HEK293T (cell line): ENCODE results near the gene CPVL.

Source experiments
- CTCF ChIA-PET: fragments of 350-600 bp; formaldehyde crosslinking; extraction: SDS; loops from one replicate; lab custom pipeline; 2021; ENCODE audit warnings: antibody characterized with exemption, inconsistent platforms; lab: Yijun Ruan, JAX
- POLR2A ChIA-PET: fragments of 350-600 bp; formaldehyde crosslinking; extraction: SDS; loops from one replicate; lab custom pipeline; 2020; ENCODE audit warnings: antibody characterized with exemption, inconsistent platforms; lab: Yijun Ruan, JAX
- DNase-seq: peaks from one replicate; pipeline ENCODE4 v3.0.0; 2012; ENCODE audit warnings: mixed read lengths; ENCODE audit errors: extremely low spot score
- ARNT ChIP-seq: fragments of 450-650 bp; IDR thresholded peaks from 2 replicates; pipeline ENCODE4 v1.6.1; 2017; ENCODE audit warnings: mild to moderate bottlenecking
- BHLHE40 ChIP-seq: fragments of 450-650 bp; IDR thresholded peaks from 2 replicates; pipeline ENCODE4 v1.6.1; 2016; ENCODE audit warnings: mild to moderate bottlenecking, moderate library complexity, borderline replicate concordance
- CTBP1 ChIP-seq: fragments of 450-650 bp; IDR thresholded peaks from 2 replicates; pipeline ENCODE4 v1.6.1; 2016; ENCODE audit warnings: borderline replicate concordance
- ELF4 ChIP-seq: fragments of 450-650 bp; IDR thresholded peaks from 2 replicates; pipeline ENCODE4 v1.6.1; 2017; ENCODE audit warnings: antibody characterized with exemption
- FOXA1 ChIP-seq: fragments of 450-650 bp; IDR thresholded peaks from 2 replicates; pipeline ENCODE4 v1.6.1; 2016; ENCODE audit warnings: mild to moderate bottlenecking
- FOXK2 ChIP-seq: fragments of 450-650 bp; IDR thresholded peaks from 2 replicates; pipeline ENCODE4 v1.6.1; 2016; ENCODE audit warnings: mild to moderate bottlenecking
- FOXM1 ChIP-seq: fragments of 450-650 bp; IDR thresholded peaks from 2 replicates; pipeline ENCODE4 v1.6.1; 2017; ENCODE audit warnings: mild to moderate bottlenecking, borderline replicate concordance
- HDGF ChIP-seq: fragments of 450-650 bp; IDR thresholded peaks from 2 replicates; pipeline ENCODE4 v1.6.1; 2017; ENCODE audit warnings: antibody characterized with exemption, borderline replicate concordance
- L3MBTL2 ChIP-seq: fragments of 450-650 bp; conservative IDR thresholded peaks from 2 replicates; pipeline ENCODE4 v1.6.1; 2016; ENCODE audit warnings: mild to moderate bottlenecking
- LEF1 ChIP-seq: fragments of 450-650 bp; IDR thresholded peaks from 2 replicates; pipeline ENCODE4 v1.6.1; 2017; ENCODE audit warnings: mild to moderate bottlenecking, borderline replicate concordance
- NFRKB ChIP-seq: fragments of 450-650 bp; IDR thresholded peaks from 2 replicates; pipeline ENCODE4 v1.6.1; 2016; ENCODE audit warnings: mild to moderate bottlenecking, moderate library complexity
- PKNOX1 ChIP-seq: fragments of 450-650 bp; IDR thresholded peaks from 2 replicates; pipeline ENCODE4 v1.6.1; 2016
- SP1 ChIP-seq: fragments of 450-650 bp; IDR thresholded peaks from 2 replicates; pipeline ENCODE4 v1.6.1; 2017
- SUZ12 ChIP-seq: fragments of 450-650 bp; IDR thresholded peaks from 2 replicates; pipeline ENCODE4 v1.6.1; 2016; ENCODE audit warnings: mild to moderate bottlenecking
- TARDBP ChIP-seq: fragments of 450-650 bp; IDR thresholded peaks from 2 replicates; pipeline ENCODE4 v1.6.1; 2016
- ZNF384 ChIP-seq: fragments of 450-650 bp; IDR thresholded peaks from 2 replicates; pipeline ENCODE4 v1.6.1; 2016

The CPVL gene

GRCh38 chr7:29019387-29019786, 127.0 kb downstream of the CPVL start:
- CTCF ChIA-PET, result no interaction called here
- no peak for DNase-seq
- POLR2A ChIA-PET, result no interaction called here
- TF ChIP-seq PKNOX1, result no peak
- no peak for TF ChIP-seq FOXK2
- no peak for TF ChIP-seq ZNF384
- no peak for TF ChIP-seq ELF4
- TF ChIP-seq FOXM1, result no peak
- no peak for TF ChIP-seq SP1
- TF ChIP-seq LEF1, result no peak
- no peak for TF ChIP-seq ARNT
- TF ChIP-seq BHLHE40, result no peak
- no peak for TF ChIP-seq NFRKB
- TF ChIP-seq L3MBTL2, result no peak
- no peak for TF ChIP-seq CTBP1
- no peak for TF ChIP-seq HDGF
- TF ChIP-seq FOXA1, result no peak
- TF ChIP-seq TARDBP, result no peak
- TF ChIP-seq SUZ12, result no peak

GRCh38 chr7:29017713-29018112, 128.6 kb downstream of the CPVL start:
- ChIA-PET POLR2A (no interaction called here), CTCF (no interaction called here)
- no peak for TF ChIP-seq HDGF
- TF ChIP-seq ARNT, result no peak
- no peak for TF ChIP-seq FOXM1
- TF ChIP-seq FOXK2, result no peak
- TF ChIP-seq PKNOX1, result no peak
- TF ChIP-seq SP1, result no peak
- TF ChIP-seq ELF4, result no peak
- TF ChIP-seq TARDBP, result no peak
- TF ChIP-seq L3MBTL2, result no peak
- no peak for TF ChIP-seq ZNF384
- TF ChIP-seq CTBP1, result no peak
- no peak for TF ChIP-seq LEF1
- DNase-seq, result no peak

GRCh38 chr7:29014725-29015124, 131.6 kb downstream of the CPVL start:
- TF ChIP-seq CTBP1 (no peak), L3MBTL2 (no peak)
- ChIA-PET CTCF (interaction anchor here (1.2 kb wide), 1 partner anchor 11 kb away, joined by 3 read pairs; no protein-coding TSS in a partner anchor), POLR2A (no interaction called here)
- no peak for DNase-seq

- POLR2A ChIA-PET, result no interaction called here
- no peak for DNase-seq
- TF ChIP-seq HDGF, result no peak
- TF ChIP-seq SUZ12, result no peak
- TF ChIP-seq ZNF384, result no peak
- CTCF ChIA-PET, result interaction anchor here (1.2 kb wide), 1 partner anchor 10 kb away, joined by 3 read pairs; no protein-coding TSS in a partner anchor
These were observed 132.4 kb downstream of the CPVL start for GRCh38 chr7:29013931-29014330.

GRCh38 chr7:29013082-29013695, 133.1 kb downstream of the CPVL start:
- CTCF ChIA-PET, result interaction anchor here (1.2 kb wide), 1 partner anchor 10 kb away, joined by 3 read pairs; no protein-coding TSS in a partner anchor
- POLR2A ChIA-PET, result no interaction called here
- no peak for DNase-seq
- TF ChIP-seq PKNOX1 (no peak), FOXK2 (no peak), LEF1 (no peak)

GRCh38 chr7:29009947-29010346, 136.4 kb downstream of the CPVL start:
- TF ChIP-seq HDGF (no peak), FOXA1 (no peak), SUZ12 (no peak), PKNOX1 (no peak), BHLHE40 (no peak), FOXK2 (no peak), FOXM1 (no peak), ARNT (no peak), TARDBP (no peak), LEF1 (no peak), L3MBTL2 (no peak), CTBP1 (no peak), ZNF384 (no peak), SP1 (no peak), NFRKB (no peak), ELF4 (no peak)
- CTCF ChIA-PET, result no interaction called here
- POLR2A ChIA-PET, result no interaction called here
- no peak for DNase-seq
